Astrocyte (in vitro differentiated cells and primary cell): ENCODE measurements around the gene B3GNT9.

Experiments used
- EZH2 ChIP-seq: IDR thresholded peaks from 2 replicates; pipeline ENCODE4 v1.6.1; 2012; ENCODE audit warnings: mild to moderate bottlenecking, low read length, inconsistent platforms; ENCODE audit not compliant: insufficient read depth
- TF ChIP-seq, protein P1 (sequence below): IDR thresholded peaks from 2 replicates; pipeline ENCODE4 v1.5.1; 2011; ENCODE audit warnings: low read depth, mild to moderate bottlenecking, inconsistent platforms, low read length, moderate library complexity; ENCODE audit not compliant: insufficient read depth

DNA sequence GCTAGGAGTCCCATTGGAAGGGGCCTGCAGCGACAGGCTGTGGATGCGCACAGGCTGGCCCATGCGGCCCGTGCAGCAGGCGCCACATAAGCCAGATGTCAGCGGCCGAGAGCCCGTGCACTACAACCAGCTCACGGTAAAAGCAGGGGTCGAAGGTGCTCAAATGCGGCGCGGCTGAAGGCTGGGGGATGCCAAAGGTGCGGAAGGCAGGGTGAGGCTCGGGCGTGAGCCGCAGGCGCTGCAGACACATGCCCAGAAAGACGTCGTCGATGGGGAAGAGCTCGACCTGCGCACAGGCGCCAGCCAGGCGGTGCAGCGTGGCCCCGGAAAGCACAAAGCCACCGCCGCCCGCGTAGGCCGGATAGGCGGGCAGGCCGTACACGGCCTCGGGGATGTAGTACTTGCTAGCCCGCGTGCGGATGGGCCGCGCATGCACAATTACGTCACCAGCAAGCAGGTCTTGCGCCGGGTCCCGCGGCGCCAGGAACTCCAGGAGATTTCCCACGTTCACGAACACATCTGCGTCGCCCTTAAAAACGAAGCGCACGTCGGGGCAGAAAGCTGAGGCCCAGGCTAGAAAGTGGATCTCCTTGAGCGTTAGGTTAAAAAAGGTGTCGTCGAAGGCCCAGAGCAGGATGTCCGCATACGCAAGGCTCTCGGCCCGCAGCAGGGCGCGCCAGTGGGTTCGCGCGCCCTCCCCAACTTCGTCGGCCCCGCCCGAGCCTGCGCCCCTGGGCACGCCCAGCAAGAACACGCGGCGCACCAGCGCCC is 1.3 kb downstream of the B3GNT9 start:
- TF ChIP-seq, protein P1, sequence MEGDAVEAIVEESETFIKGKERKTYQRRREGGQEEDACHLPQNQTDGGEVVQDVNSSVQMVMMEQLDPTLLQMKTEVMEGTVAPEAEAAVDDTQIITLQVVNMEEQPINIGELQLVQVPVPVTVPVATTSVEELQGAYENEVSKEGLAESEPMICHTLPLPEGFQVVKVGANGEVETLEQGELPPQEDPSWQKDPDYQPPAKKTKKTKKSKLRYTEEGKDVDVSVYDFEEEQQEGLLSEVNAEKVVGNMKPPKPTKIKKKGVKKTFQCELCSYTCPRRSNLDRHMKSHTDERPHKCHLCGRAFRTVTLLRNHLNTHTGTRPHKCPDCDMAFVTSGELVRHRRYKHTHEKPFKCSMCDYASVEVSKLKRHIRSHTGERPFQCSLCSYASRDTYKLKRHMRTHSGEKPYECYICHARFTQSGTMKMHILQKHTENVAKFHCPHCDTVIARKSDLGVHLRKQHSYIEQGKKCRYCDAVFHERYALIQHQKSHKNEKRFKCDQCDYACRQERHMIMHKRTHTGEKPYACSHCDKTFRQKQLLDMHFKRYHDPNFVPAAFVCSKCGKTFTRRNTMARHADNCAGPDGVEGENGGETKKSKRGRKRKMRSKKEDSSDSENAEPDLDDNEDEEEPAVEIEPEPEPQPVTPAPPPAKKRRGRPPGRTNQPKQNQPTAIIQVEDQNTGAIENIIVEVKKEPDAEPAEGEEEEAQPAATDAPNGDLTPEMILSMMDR = no peak
- TF ChIP-seq EZH2 = no peak
